T-helper 9 cell (primary cell): ENCODE results near the gene NOCT.
"Not testable (repeated sequence)": the region's sequence is repeated elsewhere in the genome, so short reads cannot be mapped to it uniquely, and the experiment has no call there.

ENCODE experiments used
- DNase-seq: peaks from one replicate; pipeline ENCODE4 v3.0.0-alpha.2; 2020
- total RNA-seq, 2 donors: gene quantifications; one replicate each; lab custom pipeline; 2026; lab: John Stamatoyannopoulos, UW

The NOCT gene
- 5.5 to 54.8 reads per million in 2 donors for total RNA-seq

- DNase-seq = peak; percentile 92
These were observed at the start of gene NOCT for GRCh38 chr4:139015269-139015947. TSS of gene NOCT (plus strand) at chr4:139015781. CDS start at chr4:139015982, 201 bp downstream.

- no peak for DNase-seq
These were observed 48.3 kb upstream of the NOCT start for GRCh38 chr4:138967313-138967712.

- no peak for DNase-seq
These were observed 42.4 kb upstream of the NOCT start for GRCh38 chr4:138972956-138973801.

GRCh38 chr4:138975225-138975624 is 40.4 kb upstream of the NOCT start:
- DNase-seq = no peak

GRCh38 chr4:138976526-138976925 is 39.1 kb upstream of the NOCT start:
- no peak for DNase-seq

GRCh38 chr4:138977524-138977923 is 38.1 kb upstream of the NOCT start:
- no peak for DNase-seq

- no peak for DNase-seq
These were observed 37.5 kb upstream of the NOCT start for GRCh38 chr4:138978028-138978585.

- DNase-seq = no peak
These were observed 37.0 kb upstream of the NOCT start for GRCh38 chr4:138978600-138978999.

GRCh38 chr4:138979742-138980141 is 35.8 kb upstream of the NOCT start:
- DNase-seq = no peak

GRCh38 chr4:138981930-138982390 is 33.6 kb upstream of the NOCT start:
- no peak for DNase-seq

GRCh38 chr4:138982754-138983153 is 32.8 kb upstream of the NOCT start:
- DNase-seq = no peak

GRCh38 chr4:138983690-138984089 is 31.9 kb upstream of the NOCT start:
- DNase-seq = no peak

GRCh38 chr4:138984647-138985046 is 30.9 kb upstream of the NOCT start:
- DNase-seq = no peak

- DNase-seq = no peak
These were observed 22.9 kb upstream of the NOCT start for GRCh38 chr4:138992676-138993075.

GRCh38 chr4:138996090-138996489 is 19.5 kb upstream of the NOCT start:
- DNase-seq = no peak

GRCh38 chr4:138999666-139000065 is 15.9 kb upstream of the NOCT start:
- DNase-seq = no peak

GRCh38 chr4:139000134-139000533 is 15.4 kb upstream of the NOCT start:
- not testable (repeated sequence) for DNase-seq

GRCh38 chr4:139001430-139001829 is 14.2 kb upstream of the NOCT start:
- DNase-seq = not testable (repeated sequence)

GRCh38 chr4:139003668-139004067 is 11.9 kb upstream of the NOCT start:
- DNase-seq = not testable (repeated sequence)

- no peak for DNase-seq
These were observed 9.8 kb upstream of the NOCT start for GRCh38 chr4:139005774-139006173.

GRCh38 chr4:139007640-139008039 is 7.9 kb upstream of the NOCT start:
- no peak for DNase-seq

- DNase-seq = not testable (repeated sequence)
These were observed 7.3 kb upstream of the NOCT start for GRCh38 chr4:139008278-139008677.

GRCh38 chr4:139009702-139010101 is 5.9 kb upstream of the NOCT start:
- no peak for DNase-seq
